Peyer's patch (tissue), 4 donors: ENCODE measurements around the gene NPRL2.

Experiments used
- CTCF ChIP-seq, 6 experiments: fragments of 450-650 bp in 4 of 6; fragments of 200-600 bp in 2 of 6; sonication (generic) in 1 of 6; IDR thresholded peaks; one replicate each; pipeline ENCODE4 v1.5.1; 2017 to 2019; ENCODE audit warnings: antibody characterized with exemption in 6 of 6, mild to moderate bottlenecking in 3 of 6, moderate library complexity in 1 of 6
- POLR2A ChIP-seq, 2 donors: fragments of 450-650 bp; IDR thresholded peaks; one replicate each; pipeline ENCODE4 v1.5.1; 2017; ENCODE audit warnings: antibody characterized with exemption in 2 of 2, mild to moderate bottlenecking in 2 of 2, moderate library complexity in 2 of 2

GRCh38 chr3:50326182-50326541 lies 24.4 kb downstream of the NPRL2 start:
- no peak for TF ChIP-seq POLR2A (IDR thresholded peaks at IDR 0.05)
- TF ChIP-seq CTCF (IDR thresholded peaks at IDR 0.05): no peak
